Measurements from ENCODE around the gene SPHKAP.

DNA sequence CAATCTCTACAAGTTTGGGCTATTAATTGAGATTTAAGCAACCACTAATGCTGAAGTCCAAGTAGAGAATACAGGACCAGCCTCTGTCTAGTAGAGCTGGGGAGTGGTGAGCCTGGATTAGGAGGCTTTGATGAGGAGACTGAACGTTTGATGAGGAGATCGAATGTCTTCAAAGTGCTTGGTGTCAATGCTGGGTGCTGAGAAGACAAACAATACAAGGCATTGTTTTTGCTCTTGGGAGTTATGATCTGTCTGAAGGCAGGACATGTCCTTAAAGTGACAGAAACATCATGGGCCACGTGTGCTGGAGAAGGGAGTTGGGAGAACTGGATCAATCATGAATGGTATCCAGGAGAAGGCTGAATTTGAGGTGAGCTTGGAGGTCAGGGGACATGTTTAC is 143.6 kb downstream of the SPHKAP start:
- TF ChIP-seq, protein P1, sequence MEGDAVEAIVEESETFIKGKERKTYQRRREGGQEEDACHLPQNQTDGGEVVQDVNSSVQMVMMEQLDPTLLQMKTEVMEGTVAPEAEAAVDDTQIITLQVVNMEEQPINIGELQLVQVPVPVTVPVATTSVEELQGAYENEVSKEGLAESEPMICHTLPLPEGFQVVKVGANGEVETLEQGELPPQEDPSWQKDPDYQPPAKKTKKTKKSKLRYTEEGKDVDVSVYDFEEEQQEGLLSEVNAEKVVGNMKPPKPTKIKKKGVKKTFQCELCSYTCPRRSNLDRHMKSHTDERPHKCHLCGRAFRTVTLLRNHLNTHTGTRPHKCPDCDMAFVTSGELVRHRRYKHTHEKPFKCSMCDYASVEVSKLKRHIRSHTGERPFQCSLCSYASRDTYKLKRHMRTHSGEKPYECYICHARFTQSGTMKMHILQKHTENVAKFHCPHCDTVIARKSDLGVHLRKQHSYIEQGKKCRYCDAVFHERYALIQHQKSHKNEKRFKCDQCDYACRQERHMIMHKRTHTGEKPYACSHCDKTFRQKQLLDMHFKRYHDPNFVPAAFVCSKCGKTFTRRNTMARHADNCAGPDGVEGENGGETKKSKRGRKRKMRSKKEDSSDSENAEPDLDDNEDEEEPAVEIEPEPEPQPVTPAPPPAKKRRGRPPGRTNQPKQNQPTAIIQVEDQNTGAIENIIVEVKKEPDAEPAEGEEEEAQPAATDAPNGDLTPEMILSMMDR (IDR thresholded peaks at IDR 0.05) = no peak
- no peak for TF ChIP-seq POLR2A (IDR thresholded peaks at IDR 0.05)

All from Peyer's patch (tissue), 4 donors.